Liver (tissue), 9 donors: ENCODE results near the gene OLFML1. TPM values are rescaled to one million over a fixed set of nuclear protein-coding genes. Genes with fewer than 3 reads are reported as not detected.

Source experiments
- DNase-seq: peaks from one replicate; pipeline ENCODE4 v3.0.0-alpha.2; 2017; ENCODE audit warnings: low spot score
- H3K27ac ChIP-seq, 2 donors: one replicate each; pipeline ENCODE4 v1.7.0; 2013; ENCODE audit warnings: inconsistent platforms in 2 of 2, low read length in 2 of 2, control low read depth in 1 of 2, low read depth in 1 of 2, mild to moderate bottlenecking in 1 of 2
- H3K27me3 ChIP-seq, 4 donors: one replicate each; pipeline versions ENCODE4 v1.6.1 to v1.7.0; 2013; ENCODE audit warnings: low read length in 3 of 4, inconsistent platforms in 1 of 4, mild to moderate bottlenecking in 1 of 4, moderate library complexity in 1 of 4; ENCODE audit not compliant: control insufficient read depth in 4 of 4, insufficient read depth in 4 of 4
- H3K36me3 ChIP-seq, 4 donors: one replicate each; pipeline versions ENCODE4 v1.6.1 to v1.7.0; 2013; ENCODE audit warnings: low read length in 3 of 4, mild to moderate bottlenecking in 3 of 4, low read depth in 1 of 4, moderate library complexity in 1 of 4; ENCODE audit not compliant: control insufficient read depth in 4 of 4, insufficient read depth in 3 of 4
- H3K4me1 ChIP-seq, 4 donors: one replicate each; pipeline versions ENCODE4 v1.6.1 to v1.7.0; 2013; ENCODE audit warnings: low read length in 3 of 4, mild to moderate bottlenecking in 3 of 4, moderate library complexity in 1 of 4; ENCODE audit not compliant: control insufficient read depth in 4 of 4, insufficient read depth in 4 of 4
- H3K4me3 ChIP-seq, 3 donors: one replicate each; pipeline versions ENCODE4 v1.6.1 to v1.7.0; 2013; ENCODE audit warnings: low read length in 3 of 3, control low read depth in 1 of 3, low read depth in 1 of 3, mild to moderate bottlenecking in 1 of 3
- H3K9ac ChIP-seq, 2 donors: one replicate each; pipeline ENCODE4 v1.7.0; 2013; ENCODE audit warnings: low read length in 2 of 2, mild to moderate bottlenecking in 2 of 2, moderate library complexity in 2 of 2, control low read depth in 1 of 2, low read depth in 1 of 2
- H3K9me3 ChIP-seq, 4 donors: one replicate each; pipeline versions ENCODE4 v1.6.1 to v1.7.0; 2013; ENCODE audit warnings: low read length in 3 of 4; ENCODE audit not compliant: control insufficient read depth in 4 of 4
- ATF3 ChIP-seq: IDR thresholded peaks from 2 replicates; pipeline ENCODE4 v1.6.1; 2016; ENCODE audit warnings: antibody characterized with exemption
- CTCF ChIP-seq: fragments of 150-350 bp; IDR thresholded peaks from 2 replicates; pipeline ENCODE4 v1.5.1; 2017; ENCODE audit warnings: improper control_type of control experiment, low read depth, low read length; ENCODE audit not compliant: missing input control
- EGR1 ChIP-seq, 2 donors: IDR thresholded peaks; 2 replicates each; pipeline ENCODE4 v1.6.1; 2016 to 2018; ENCODE audit warnings: antibody characterized with exemption in 2 of 2, low read depth in 2 of 2
- FOXA2 ChIP-seq: IDR thresholded peaks from 2 replicates; pipeline ENCODE4 v1.6.1; 2016; ENCODE audit warnings: antibody characterized with exemption
- GABPA ChIP-seq, 2 donors: IDR thresholded peaks in 1 of 2; conservative IDR thresholded peaks in 1 of 2; 2 replicates each; pipeline ENCODE4 v1.6.1; 2016; ENCODE audit warnings: antibody characterized with exemption in 2 of 2, mild to moderate bottlenecking in 1 of 2, moderate library complexity in 1 of 2
- HNF4A ChIP-seq, 2 donors: conservative IDR thresholded peaks; 2 replicates each; pipeline ENCODE4 v1.6.1; 2016; ENCODE audit warnings: antibody characterized with exemption in 2 of 2, mild to moderate bottlenecking in 2 of 2
- HNF4G ChIP-seq: IDR thresholded peaks from 2 replicates; pipeline ENCODE4 v1.6.1; 2016; ENCODE audit warnings: antibody characterized with exemption
- JUND ChIP-seq, 2 donors: IDR thresholded peaks; 2 replicates each; pipeline ENCODE4 v1.6.1; 2016; ENCODE audit warnings: antibody characterized with exemption in 2 of 2
- MAX ChIP-seq: IDR thresholded peaks from 2 replicates; pipeline ENCODE4 v1.6.1; 2016; ENCODE audit warnings: antibody characterized with exemption
- NR2F2 ChIP-seq: IDR thresholded peaks from 2 replicates; pipeline ENCODE4 v1.6.1; 2016; ENCODE audit warnings: antibody characterized with exemption
- RAD21 ChIP-seq, 2 donors: IDR thresholded peaks; 2 replicates each; pipeline ENCODE4 v1.6.1; 2016; ENCODE audit warnings: antibody characterized with exemption in 2 of 2, mild to moderate bottlenecking in 2 of 2
- REST ChIP-seq: IDR thresholded peaks from 2 replicates; pipeline ENCODE4 v1.6.1; 2016; ENCODE audit warnings: antibody characterized with exemption, mild to moderate bottlenecking
- RXRA ChIP-seq, 2 donors: IDR thresholded peaks; 2 replicates each; pipeline ENCODE4 v1.6.1; 2017 to 2018; ENCODE audit warnings: antibody characterized with exemption in 2 of 2, mild to moderate bottlenecking in 1 of 2
- SP1 ChIP-seq: IDR thresholded peaks from 2 replicates; pipeline ENCODE4 v1.6.1; 2018; ENCODE audit warnings: antibody characterized with exemption, mild to moderate bottlenecking
- TAF1 ChIP-seq: conservative IDR thresholded peaks from 2 replicates; pipeline ENCODE4 v1.6.1; 2016; ENCODE audit warnings: antibody characterized with exemption, mild to moderate bottlenecking
- YY1 ChIP-seq: IDR thresholded peaks from 2 replicates; pipeline ENCODE4 v1.6.1; 2016; ENCODE audit warnings: antibody characterized with exemption, mild to moderate bottlenecking
- WGBS: extraction: QIAGEN DNeasy Blood & Tissue Kit; methylation state at CpG from one replicate; pipeline ENCODE4 v1.1.7; 2013; 5-methylcytosine and 5-hydroxymethylcytosine counted together
- polyA plus RNA-seq, 2 donors: library from polyadenylated mRNA; stranded (reverse) in 1 of 2; unstranded in 1 of 2; fragments of 200-250 nt in 1 of 2; fragments of >200 nt in 1 of 2; fragmentation: Nextera tagmentation in 1 of 2; extraction: Ambion mirVana in 1 of 2; gene quantifications; one replicate each; pipeline versions ENCODE4 v1.2.1 to v1.2.3, GENCODE V29; 2013 to 2015
- total RNA-seq, 2 donors: library from RNA; depleted of rRNA; stranded (reverse); fragments of >200 nt; gene quantifications; one replicate each; pipeline ENCODE4 v1.2.3, GENCODE V29; 2014
- TF ChIP-seq, protein P1 (sequence below): IDR thresholded peaks from 2 replicates; pipeline ENCODE4 v1.6.1; 2016; ENCODE audit warnings: antibody characterized with exemption
- donor health status: healthy.
- donor health status: healthy.
- donor health status: healthy.
- donor health status: healthy.
- donor health status: healthy.

OLFML1 gene
- total and polyA plus RNA-seq, 4 donors = 2.8 to 4.2 (median 2.9) TPM

DNA sequence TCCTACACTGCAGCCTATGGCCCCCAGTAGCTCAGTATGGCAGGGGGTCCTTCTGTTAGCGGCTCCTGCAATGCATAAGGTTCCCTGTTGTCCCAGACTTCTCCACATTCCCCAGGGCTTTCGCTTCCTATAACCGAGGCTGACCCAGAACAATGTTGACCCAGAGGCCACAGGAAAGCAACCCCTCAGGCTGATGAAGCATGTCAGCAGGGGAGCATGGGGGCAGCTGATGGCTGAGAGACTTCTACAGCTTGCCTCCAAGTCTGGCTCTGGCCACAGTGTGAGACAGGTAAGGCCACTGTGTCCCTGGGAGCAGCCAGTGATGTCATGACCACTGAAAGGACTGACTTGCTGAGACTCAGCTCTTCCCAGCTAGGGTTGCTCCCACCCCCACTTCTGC, 15.9 kb downstream of the OLFML1 start:
- no peaks in the 10 kb centered on the region for H3K27me3 ChIP-seq
- H3K4me3 ChIP-seq = no peak overlapping the region
- H3K27ac ChIP-seq = no peak overlapping the region
- H3K9me3 ChIP-seq = no peaks in the 10 kb centered on the region
- no peaks in the 10 kb centered on the region for H3K4me1 ChIP-seq
- 91% methylated on average over 3 of the region's 3 CpGs for WGBS
- H3K36me3 ChIP-seq = peaks cover 0 to 2% (median under 1%) of the 10 kb centered on the region in 4 donors
- H3K9ac ChIP-seq = no peak overlapping the region
- no peak for DNase-seq
- TF ChIP-seq SP1 (no peak), JUND (IDR thresholded peaks at IDR 0.05) (no peak), YY1 (no peak), GABPA (IDR thresholded peaks at IDR 0.05 in 1 of 2, conservative IDR thresholded peaks at IDR 0.05 in 1 of 2) (no peak), HNF4A (conservative IDR thresholded peaks at IDR 0.05) (no peak), REST (no peak), TAF1 (no peak), CTCF (no peak), EGR1 (IDR thresholded peaks at IDR 0.05; ENCODE audit: low read depth in 2 of 2) (no peak), RXRA (IDR thresholded peaks at IDR 0.05) (no peak), NR2F2 (no peak), FOXA2 (no peak)
- TF ChIP-seq, protein P1, sequence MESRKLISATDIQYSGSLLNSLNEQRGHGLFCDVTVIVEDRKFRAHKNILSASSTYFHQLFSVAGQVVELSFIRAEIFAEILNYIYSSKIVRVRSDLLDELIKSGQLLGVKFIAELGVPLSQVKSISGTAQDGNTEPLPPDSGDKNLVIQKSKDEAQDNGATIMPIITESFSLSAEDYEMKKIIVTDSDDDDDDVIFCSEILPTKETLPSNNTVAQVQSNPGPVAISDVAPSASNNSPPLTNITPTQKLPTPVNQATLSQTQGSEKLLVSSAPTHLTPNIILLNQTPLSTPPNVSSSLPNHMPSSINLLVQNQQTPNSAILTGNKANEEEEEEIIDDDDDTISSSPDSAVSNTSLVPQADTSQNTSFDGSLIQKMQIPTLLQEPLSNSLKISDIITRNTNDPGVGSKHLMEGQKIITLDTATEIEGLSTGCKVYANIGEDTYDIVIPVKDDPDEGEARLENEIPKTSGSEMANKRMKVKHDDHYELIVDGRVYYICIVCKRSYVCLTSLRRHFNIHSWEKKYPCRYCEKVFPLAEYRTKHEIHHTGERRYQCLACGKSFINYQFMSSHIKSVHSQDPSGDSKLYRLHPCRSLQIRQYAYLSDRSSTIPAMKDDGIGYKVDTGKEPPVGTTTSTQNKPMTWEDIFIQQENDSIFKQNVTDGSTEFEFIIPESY = no peak

GRCh38 chr11:7501894-7502293, 16.6 kb downstream of the OLFML1 start:
- Histone ChIP-seq H3K9ac (no peak overlapping the region), H3K27ac (no peak overlapping the region), H3K4me3 (no peak overlapping the region), H3K4me1 (no peaks in the 10 kb centered on the region), H3K9me3 (no peaks in the 10 kb centered on the region), H3K27me3 (no peaks in the 10 kb centered on the region), H3K36me3 (peaks cover 0 to 2% (median under 1%) of the 10 kb centered on the region in 4 donors)
- WGBS = 84% methylated on average over 4 of the region's 4 CpGs
- no peak for DNase-seq
- TF ChIP-seq FOXA2 = no peak
- TF ChIP-seq, protein P1 = no peak
- no peak for TF ChIP-seq REST
- TF ChIP-seq EGR1 (IDR thresholded peaks at IDR 0.05; ENCODE audit: low read depth in 2 of 2) = no peak
- no peak for TF ChIP-seq ATF3
- TF ChIP-seq GABPA (IDR thresholded peaks at IDR 0.05 in 1 of 2, conservative IDR thresholded peaks at IDR 0.05 in 1 of 2) = no peak
- no peak for TF ChIP-seq MAX
- TF ChIP-seq RAD21 (IDR thresholded peaks at IDR 0.05) = no peak
- TF ChIP-seq TAF1 = no peak
- no peak for TF ChIP-seq HNF4A (conservative IDR thresholded peaks at IDR 0.05)
- TF ChIP-seq HNF4G = no peak
